Measurements from ENCODE around the gene AZU1. TPM values are rescaled to one million over a fixed set of nuclear protein-coding genes. Genes with fewer than 3 reads are reported as not detected.

Gene AZU1
- total RNA-seq, 4 donors from 2014 or later: 1.1 TPM; not detected in 3

DNA sequence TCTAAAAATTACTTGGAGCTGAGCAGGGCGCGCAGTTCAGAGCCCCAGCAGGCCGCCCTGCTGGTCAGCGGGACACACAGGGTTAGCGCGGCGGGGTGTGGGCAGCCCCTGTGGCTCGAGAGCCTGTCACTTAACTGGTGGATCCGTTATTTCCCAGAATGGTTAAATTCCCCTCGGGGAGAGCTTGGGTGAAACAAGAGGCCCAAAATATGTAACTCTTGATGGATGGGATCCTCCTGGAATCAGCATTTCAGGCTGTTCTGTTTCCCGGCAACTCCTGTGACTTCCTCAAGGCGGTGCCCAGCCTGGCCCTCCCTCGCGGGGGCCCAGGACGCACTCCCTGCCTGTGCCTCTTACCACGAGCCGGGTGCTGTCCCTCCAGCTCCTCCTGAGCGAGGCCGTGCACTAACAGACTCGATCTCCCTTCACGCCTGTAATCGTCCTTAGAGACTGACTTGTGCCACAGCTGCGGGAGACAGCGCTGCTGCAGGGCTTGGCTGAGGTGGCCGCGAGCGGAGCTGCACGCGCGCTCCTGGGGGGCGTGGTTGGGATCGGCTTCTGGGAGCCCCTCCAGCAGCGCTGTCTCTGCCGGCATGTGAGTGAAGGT is 20.7 kb upstream of the AZU1 start:
- DNase-seq (ENCODE audit: low spot score) (no peak), ATAC-seq (ENCODE audit: low FRiP score) (no peak)
- TF ChIP-seq, protein P1, sequence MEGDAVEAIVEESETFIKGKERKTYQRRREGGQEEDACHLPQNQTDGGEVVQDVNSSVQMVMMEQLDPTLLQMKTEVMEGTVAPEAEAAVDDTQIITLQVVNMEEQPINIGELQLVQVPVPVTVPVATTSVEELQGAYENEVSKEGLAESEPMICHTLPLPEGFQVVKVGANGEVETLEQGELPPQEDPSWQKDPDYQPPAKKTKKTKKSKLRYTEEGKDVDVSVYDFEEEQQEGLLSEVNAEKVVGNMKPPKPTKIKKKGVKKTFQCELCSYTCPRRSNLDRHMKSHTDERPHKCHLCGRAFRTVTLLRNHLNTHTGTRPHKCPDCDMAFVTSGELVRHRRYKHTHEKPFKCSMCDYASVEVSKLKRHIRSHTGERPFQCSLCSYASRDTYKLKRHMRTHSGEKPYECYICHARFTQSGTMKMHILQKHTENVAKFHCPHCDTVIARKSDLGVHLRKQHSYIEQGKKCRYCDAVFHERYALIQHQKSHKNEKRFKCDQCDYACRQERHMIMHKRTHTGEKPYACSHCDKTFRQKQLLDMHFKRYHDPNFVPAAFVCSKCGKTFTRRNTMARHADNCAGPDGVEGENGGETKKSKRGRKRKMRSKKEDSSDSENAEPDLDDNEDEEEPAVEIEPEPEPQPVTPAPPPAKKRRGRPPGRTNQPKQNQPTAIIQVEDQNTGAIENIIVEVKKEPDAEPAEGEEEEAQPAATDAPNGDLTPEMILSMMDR (IDR thresholded peaks at IDR 0.05): no peak

DNA sequence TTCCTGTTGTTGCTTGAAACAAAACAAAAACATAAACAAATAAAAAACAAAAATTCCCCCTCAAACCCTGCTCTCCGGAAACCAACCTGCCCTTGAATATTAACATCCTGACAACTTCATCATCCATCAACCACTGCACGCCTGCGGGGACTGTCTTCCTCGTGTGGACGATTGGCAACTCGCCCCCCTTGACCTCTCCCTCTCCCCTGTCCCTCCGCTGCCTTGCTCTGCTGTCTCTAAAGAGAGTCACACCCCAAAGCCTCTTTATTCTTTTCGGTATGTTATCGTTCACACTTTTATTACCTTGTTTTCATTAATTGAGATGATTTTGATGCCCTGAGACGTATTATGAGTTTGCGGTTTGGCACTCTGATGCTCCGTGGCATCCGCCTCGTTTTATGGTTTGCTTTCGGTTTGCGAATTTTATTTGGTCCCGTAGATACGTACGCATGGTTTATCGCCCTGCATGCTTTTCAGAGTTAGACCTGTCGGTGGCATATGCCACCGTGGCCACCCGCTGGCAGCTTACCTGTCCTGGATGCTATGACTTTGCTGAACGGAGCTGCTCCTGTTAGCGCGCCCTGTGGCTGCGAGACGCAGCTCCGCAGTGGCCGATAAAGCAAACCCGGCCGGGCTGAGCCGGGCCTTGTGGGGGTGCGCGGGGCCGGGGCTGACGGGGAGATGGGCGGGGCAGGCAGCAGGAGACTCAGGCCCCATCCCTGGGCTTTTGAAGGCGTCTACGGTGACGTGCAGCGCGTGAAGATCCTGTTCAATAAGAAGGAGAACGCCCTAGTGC is 19.8 kb upstream of the AZU1 start:
- DNase-seq (ENCODE audit: low spot score) (no peak), ATAC-seq (ENCODE audit: low FRiP score) (no peak)
- TF ChIP-seq, protein P1 (IDR thresholded peaks at IDR 0.05): no peak

DNA sequence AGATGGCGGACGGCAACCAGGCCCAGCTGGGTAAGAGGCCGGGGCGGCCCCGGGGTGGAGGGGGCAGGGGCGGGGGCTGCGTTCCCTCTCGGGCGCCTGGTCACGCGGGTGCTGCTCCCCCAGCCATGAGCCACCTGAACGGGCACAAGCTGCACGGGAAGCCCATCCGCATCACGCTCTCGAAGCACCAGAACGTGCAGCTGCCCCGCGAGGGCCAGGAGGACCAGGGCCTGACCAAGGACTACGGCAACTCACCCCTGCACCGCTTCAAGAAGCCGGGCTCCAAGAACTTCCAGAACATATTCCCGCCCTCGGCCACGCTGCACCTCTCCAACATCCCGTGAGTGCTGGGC is 19.2 kb upstream of the AZU1 start:
- TF ChIP-seq, protein P1 (IDR thresholded peaks at IDR 0.05): no peak
- DNase-seq (ENCODE audit: low spot score): no peak
- ATAC-seq (ENCODE audit: low FRiP score): no peak

DNA sequence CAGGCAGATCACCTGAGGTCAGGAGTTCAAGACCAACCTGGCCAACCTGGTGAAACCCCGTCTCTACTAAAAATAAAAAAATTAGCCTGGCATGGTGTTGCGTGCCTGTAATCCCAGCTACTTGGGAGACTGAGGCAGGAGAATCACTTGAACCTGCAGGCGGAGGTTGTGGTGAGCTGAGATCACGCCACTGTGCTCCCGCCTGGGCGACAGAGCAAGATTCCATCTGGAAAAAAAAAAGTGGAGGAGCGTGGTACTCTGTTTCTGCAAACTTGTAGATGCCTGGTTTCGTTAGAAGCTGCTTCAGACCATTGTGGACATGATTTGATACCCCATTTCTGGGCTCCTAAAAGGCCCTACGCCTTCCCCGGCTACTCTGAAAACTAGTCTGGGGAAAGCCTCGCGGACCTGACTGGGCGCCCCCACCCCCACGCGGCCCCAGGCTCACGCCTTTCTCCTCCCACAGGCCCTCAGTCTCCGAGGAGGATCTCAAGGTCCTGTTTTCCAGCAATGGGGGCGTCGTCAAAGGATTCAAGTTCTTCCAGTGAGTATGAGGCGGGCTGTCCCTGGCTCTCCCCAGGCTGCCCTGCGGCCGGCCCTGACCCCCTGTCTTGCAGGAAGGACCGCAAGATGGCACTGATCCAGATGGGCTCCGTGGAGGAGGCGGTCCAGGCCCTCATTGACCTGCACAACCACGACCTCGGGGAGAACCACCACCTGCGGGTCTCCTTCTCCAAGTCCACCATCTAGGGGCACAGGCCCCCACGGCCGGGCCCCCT is 17.4 kb upstream of the AZU1 start:
- no peak for DNase-seq (ENCODE audit: low spot score)
- no peak for ATAC-seq (ENCODE audit: low FRiP score)
- TF ChIP-seq, protein P1 (IDR thresholded peaks at IDR 0.05): no peak

DNA sequence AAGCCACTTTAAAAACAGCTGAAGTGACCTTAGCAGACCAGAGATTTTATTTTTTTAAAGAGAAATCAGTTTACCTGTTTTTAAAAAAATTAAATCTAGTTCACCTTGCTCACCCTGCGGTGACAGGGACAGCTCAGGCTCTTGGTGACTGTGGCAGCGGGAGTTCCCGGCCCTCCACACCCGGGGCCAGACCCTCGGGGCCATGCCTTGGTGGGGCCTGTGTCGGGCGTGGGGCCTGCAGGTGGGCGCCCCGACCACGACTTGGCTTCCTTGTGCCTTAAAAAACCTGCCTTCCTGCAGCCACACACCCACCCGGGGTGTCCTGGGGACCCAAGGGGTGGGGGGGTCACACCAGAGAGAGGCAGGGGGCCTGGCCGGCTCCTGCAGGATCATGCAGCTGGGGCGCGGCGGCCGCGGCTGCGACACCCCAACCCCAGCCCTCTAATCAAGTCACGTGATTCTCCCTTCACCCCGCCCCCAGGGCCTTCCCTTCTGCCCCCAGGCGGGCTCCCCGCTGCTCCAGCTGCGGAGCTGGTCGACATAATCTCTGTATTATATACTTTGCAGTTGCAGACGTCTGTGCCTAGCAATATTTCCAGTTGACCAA is 16.7 kb upstream of the AZU1 start:
- DNase-seq (ENCODE audit: low spot score): no peak
- TF ChIP-seq, protein P1 (IDR thresholded peaks at IDR 0.05): no peak
- no peak for ATAC-seq (ENCODE audit: low FRiP score)

DNA sequence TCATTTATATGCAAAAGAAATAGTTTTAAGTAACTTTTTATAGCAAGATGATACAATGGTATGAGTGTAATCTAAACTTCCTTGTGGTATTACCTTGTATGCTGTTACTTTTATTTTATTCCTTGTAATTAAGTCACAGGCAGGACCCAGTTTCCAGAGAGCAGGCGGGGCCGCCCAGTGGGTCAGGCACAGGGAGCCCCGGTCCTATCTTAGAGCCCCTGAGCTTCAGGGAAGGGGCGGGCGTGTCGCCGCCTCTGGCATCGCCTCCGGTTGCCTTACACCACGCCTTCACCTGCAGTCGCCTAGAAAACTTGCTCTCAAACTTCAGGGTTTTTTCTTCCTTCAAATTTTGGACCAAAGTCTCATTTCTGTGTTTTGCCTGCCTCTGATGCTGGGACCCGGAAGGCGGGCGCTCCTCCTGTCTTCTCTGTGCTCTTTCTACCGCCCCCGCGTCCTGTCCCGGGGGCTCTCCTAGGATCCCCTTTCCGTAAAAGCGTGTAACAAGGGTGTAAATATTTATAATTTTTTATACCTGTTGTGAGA is 16.1 kb upstream of the AZU1 start:
- TF ChIP-seq, protein P1 (IDR thresholded peaks at IDR 0.05): no peak
- no peak for ATAC-seq (ENCODE audit: low FRiP score)
- DNase-seq (ENCODE audit: low spot score): no peak

Measured in omental fat pad (tissue), 4 donors.